OCI-LY3 (cell line): Measurements from ENCODE around the gene PRR11.
"Not testable (repeated sequence)": the region's sequence is repeated elsewhere in the genome, so short reads cannot be mapped to it uniquely, and the experiment has no call there.

ENCODE experiments used
- H2AFZ ChIP-seq: fragments of 200-600, 300-600 bp; shearing (Covaris generic); 2 replicates; pipeline ENCODE4 v1.6.0; 2014; ENCODE audit warnings: antibody characterized with exemption, low read depth, low read length
- H3K27ac ChIP-seq: fragments of 200-600, 300-600 bp; sonication (generic); 2 replicates; pipeline ENCODE4 v1.5.1; 2014; ENCODE audit warnings: mild to moderate bottlenecking, low read length, moderate library complexity, mixed read lengths
- H3K27me3 ChIP-seq: fragments of 200-600, 300-600 bp; sonication (generic); 2 replicates; pipeline ENCODE4 v1.6.1; 2014; ENCODE audit warnings: low read depth, low read length, mixed read lengths
- H3K36me3 ChIP-seq: fragments of 200-600, 300-600 bp; sonication (generic); replicated peaks from 2 replicates; pipeline ENCODE3; 2014; ENCODE audit warnings: low read depth, low read length, mixed read lengths
- H3K4me1 ChIP-seq: fragments of 300-600, 200-600 bp; sonication (generic); 2 replicates; pipeline ENCODE4 v1.6.1; 2014; ENCODE audit warnings: low read length, mixed read lengths
- H3K4me2 ChIP-seq: fragments of 200-600, 300-600 bp; sonication (generic); 2 replicates; pipeline ENCODE4 v1.6.1; 2014; ENCODE audit warnings: low read length, mixed read lengths
- H3K4me3 ChIP-seq: fragments of 300-600, 200-600 bp; sonication (generic); 2 replicates; pipeline ENCODE4 v1.5.1; 2014; ENCODE audit warnings: antibody characterized with exemption, mild to moderate bottlenecking, low read length, moderate library complexity
- H3K79me2 ChIP-seq: fragments of 300-600, 200-600 bp; shearing (Covaris generic); 2 replicates; pipeline ENCODE4 v1.6.1; 2014; ENCODE audit warnings: mild to moderate bottlenecking, low read length, mixed read lengths
- H3K9ac ChIP-seq: fragments of 300-600, 200-600 bp; shearing (Covaris generic); 2 replicates; pipeline ENCODE4 v1.6.0; 2014; ENCODE audit warnings: mild to moderate bottlenecking, low read length, moderate library complexity
- H3K9me3 ChIP-seq: fragments of 200-600, 300-600 bp; shearing (Covaris generic); 2 replicates; pipeline ENCODE4 v1.6.1; 2014; ENCODE audit warnings: low read length, mixed read lengths; ENCODE audit not compliant: insufficient read depth
- H4K20me1 ChIP-seq: fragments of 200-600, 300-600 bp; sonication (generic); 2 replicates; pipeline ENCODE4 v1.6.1; 2016; ENCODE audit warnings: low read length, mixed read lengths; ENCODE audit not compliant: insufficient read depth
- EZH2phosphoT487 ChIP-seq: fragments of 200-600 bp; shearing (Covaris generic); IDR thresholded peaks from 2 replicates; pipeline ENCODE4 v1.6.1; 2018; ENCODE audit warnings: antibody characterized with exemption, mixed run types, low read depth
- TF ChIP-seq, protein P1 (sequence below): fragments of 200-600, 300-600 bp; sonication (generic); IDR thresholded peaks from 2 replicates; pipeline ENCODE4 v1.5.1; 2014; ENCODE audit warnings: antibody characterized with exemption, low read length, low read depth

Gene PRR11

DNA sequence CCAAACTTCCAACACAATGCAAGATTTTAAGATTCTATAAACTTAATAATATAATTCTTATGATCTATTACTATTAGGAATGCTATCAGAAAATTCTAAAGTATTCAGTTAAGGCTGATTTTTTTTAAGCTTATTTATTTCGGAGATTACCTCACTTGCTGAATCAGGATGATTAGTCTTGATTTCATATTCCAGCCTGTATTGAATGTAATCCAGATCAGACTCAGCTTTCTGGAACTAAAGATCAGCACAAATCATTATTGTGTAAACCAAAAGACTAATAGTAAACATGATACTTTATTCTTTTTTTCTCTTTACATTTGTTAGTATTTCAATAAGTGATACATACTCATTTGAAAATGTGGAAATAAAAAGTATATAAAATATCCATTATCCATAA, 24.4 kb upstream of the PRR11 start:
- peaks cover 6% of the 10 kb centered on the region; the same call in 1 of the 2 replicates for H3K4me1 ChIP-seq
- H3K4me2 ChIP-seq, result no peak overlapping the region
- no peak overlapping the region for H3K27ac ChIP-seq
- H3K36me3 ChIP-seq, result peaks cover 8% of the 10 kb centered on the region
- H3K9ac ChIP-seq, result no peak overlapping the region
- TF ChIP-seq, protein P1, sequence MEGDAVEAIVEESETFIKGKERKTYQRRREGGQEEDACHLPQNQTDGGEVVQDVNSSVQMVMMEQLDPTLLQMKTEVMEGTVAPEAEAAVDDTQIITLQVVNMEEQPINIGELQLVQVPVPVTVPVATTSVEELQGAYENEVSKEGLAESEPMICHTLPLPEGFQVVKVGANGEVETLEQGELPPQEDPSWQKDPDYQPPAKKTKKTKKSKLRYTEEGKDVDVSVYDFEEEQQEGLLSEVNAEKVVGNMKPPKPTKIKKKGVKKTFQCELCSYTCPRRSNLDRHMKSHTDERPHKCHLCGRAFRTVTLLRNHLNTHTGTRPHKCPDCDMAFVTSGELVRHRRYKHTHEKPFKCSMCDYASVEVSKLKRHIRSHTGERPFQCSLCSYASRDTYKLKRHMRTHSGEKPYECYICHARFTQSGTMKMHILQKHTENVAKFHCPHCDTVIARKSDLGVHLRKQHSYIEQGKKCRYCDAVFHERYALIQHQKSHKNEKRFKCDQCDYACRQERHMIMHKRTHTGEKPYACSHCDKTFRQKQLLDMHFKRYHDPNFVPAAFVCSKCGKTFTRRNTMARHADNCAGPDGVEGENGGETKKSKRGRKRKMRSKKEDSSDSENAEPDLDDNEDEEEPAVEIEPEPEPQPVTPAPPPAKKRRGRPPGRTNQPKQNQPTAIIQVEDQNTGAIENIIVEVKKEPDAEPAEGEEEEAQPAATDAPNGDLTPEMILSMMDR, result no peak
- no peak for TF ChIP-seq EZH2phosphoT487
- H4K20me1 ChIP-seq, result 0 out of 2 replicates have a peak, but pooled peaks cover 4% of the 10 kb centered on the region
- no peak overlapping the region for H2AFZ ChIP-seq
- H3K79me2 ChIP-seq, result peaks cover 13% of the 10 kb centered on the region
- no peaks in the 10 kb centered on the region for H3K27me3 ChIP-seq
- no peaks in the 10 kb centered on the region for H3K9me3 ChIP-seq
- H3K4me3 ChIP-seq, result no peak overlapping the region

DNA sequence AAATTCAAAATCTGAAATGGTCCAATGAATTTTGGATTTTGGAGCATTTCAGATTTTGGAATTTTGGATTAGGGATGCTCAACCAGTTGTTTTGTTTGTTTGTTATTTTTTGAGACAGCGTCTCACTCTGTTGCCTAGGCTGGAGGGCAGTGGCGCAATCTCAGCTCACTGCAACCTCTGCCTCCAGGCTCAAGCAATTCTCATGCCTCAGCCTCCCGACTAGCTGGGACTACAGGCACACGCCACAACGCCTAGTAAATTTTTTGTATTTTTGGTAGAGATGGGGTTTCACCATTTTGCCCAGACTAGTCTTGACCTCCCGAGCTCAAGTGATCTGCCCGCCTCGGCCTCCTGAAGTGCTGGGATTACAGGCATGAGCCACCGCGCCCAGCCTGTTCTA, 17.2 kb upstream of the PRR11 start:
- not testable (repeated sequence) for H3K4me1 ChIP-seq, H3K27ac ChIP-seq, H2AFZ ChIP-seq, H4K20me1 ChIP-seq, H3K9ac ChIP-seq, H3K27me3 ChIP-seq, H3K4me3 ChIP-seq, H3K36me3 ChIP-seq, H3K4me2 ChIP-seq, H3K9me3 ChIP-seq
- H3K79me2 ChIP-seq, result peaks cover 22% of the 10 kb centered on the region

DNA sequence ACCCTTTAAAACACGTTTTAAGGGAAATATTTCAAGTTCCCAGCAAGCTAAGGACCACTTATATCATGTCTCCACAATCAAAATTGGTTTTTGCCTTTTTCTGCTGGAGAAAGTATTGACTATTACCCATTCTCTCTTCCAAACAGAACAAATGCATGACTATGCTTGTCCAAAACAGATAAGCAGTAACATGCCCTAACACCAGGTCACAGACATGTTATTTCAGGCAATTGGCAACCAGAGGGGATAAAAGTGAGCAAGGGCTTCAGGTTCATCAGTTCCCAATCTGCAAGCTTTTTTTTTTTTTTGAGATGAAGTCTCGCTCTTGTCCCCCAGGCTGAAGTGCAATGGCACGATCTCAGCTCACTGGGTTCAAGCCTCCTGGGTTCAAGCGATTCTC, 15.6 kb upstream of the PRR11 start:
- H3K4me2 ChIP-seq, result no peak overlapping the region
- no peak overlapping the region for H2AFZ ChIP-seq
- H3K4me3 ChIP-seq, result no peak overlapping the region
- H3K27me3 ChIP-seq, result no peaks in the 10 kb centered on the region
- H3K9me3 ChIP-seq, result no peaks in the 10 kb centered on the region
- H3K27ac ChIP-seq, result no peak overlapping the region
- no peak overlapping the region for H3K9ac ChIP-seq
- H3K36me3 ChIP-seq, result no peaks in the 10 kb centered on the region
- H3K79me2 ChIP-seq, result peaks cover 32% of the 10 kb centered on the region
- H4K20me1 ChIP-seq, result no peaks in the 10 kb centered on the region
- no peaks in the 10 kb centered on the region for H3K4me1 ChIP-seq
- TF ChIP-seq, protein P1, result no peak
- TF ChIP-seq EZH2phosphoT487, result no peak

DNA sequence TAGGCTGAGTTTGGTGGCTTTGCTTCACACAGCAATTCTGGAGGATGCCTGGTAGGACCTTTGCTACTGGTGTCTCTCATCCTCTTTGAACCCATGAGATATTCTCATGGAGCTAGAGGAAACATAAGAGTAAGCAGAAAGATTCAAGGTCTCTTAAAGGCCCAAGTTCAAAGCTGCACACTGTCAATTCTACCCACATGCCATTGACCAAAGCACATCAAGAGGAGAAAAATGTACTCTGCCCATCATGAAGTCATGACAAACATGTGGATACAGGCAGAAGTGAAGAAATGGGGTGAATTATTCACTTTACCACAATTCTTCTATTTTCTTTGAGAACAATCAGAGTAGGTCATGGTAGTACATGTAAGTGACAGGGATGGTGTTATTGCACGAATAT, 13.7 kb upstream of the PRR11 start:
- Histone ChIP-seq H3K79me2 (peaks cover 42% of the 10 kb centered on the region), H3K9me3 (no peaks in the 10 kb centered on the region), H3K4me1 (no peaks in the 10 kb centered on the region), H4K20me1 (no peaks in the 10 kb centered on the region), H3K4me2 (no peak overlapping the region), H2AFZ (no peak overlapping the region), H3K36me3 (no peaks in the 10 kb centered on the region), H3K27ac (no peak overlapping the region), H3K27me3 (no peaks in the 10 kb centered on the region), H3K4me3 (no peak overlapping the region), H3K9ac (no peak overlapping the region)
- TF ChIP-seq EZH2phosphoT487, result no peak
- TF ChIP-seq, protein P1, result no peak
